ENCODE results near the gene MMEL1. TPM values are rescaled to one million over a fixed set of nuclear protein-coding genes. Genes with fewer than 3 reads are reported as not detected.

MMEL1 gene
- total RNA-seq, 2 donors from 2014 or later, result 4.6 to 13.6 TPM

DNA sequence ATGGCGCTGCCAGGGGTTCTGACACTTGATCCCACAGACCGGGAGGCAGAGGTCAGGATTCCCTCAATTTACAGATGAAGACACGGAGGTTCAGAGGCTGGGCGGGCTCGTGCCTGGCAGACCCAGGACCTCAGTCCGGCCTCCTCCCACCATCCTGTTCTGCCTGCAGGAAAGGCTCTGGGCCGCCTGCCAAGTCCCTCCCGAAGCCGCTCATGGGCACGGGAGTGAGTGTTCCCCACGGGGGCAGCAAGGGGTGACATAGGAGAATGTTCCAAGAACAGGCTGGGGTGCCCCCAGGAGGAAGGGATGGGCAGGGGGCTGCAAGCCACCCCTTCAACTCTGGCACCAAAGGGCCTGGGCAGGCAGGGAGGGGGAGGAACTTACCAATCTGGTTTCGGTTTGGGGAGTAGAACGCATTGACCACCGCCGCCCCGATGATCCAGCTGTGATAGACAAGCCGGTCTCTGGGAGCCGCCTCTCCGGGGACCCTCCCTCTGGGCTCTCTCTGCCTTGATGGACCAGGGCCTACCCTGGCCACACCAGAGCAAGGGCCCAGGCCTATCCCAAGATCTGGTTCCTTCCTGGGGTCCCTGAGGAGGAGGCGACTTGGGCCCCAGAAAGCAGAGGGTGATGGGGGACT, 38.7 kb downstream of the MMEL1 start:
- peak overlapping the region in 1 of 2 donors; percentile 12 for H3K4me3 ChIP-seq
- intact Hi-C loops (cut with DNase I), result no loop called here
- H3K27me3 ChIP-seq (replicated peaks; ENCODE audit: insufficient read depth), result no peaks in the 10 kb centered on the region
- H3K36me3 ChIP-seq, result no peaks in the 10 kb centered on the region
- WGBS, result 17% methylated on average over 20 of the region's 20 CpGs
- H3K4me1 ChIP-seq (replicated peaks), result peaks cover 9% of the 10 kb centered on the region
- no peak overlapping the region for H3K27ac ChIP-seq
- no peak for DNase-seq (ENCODE audit: low spot score)
- TF ChIP-seq, protein P1, sequence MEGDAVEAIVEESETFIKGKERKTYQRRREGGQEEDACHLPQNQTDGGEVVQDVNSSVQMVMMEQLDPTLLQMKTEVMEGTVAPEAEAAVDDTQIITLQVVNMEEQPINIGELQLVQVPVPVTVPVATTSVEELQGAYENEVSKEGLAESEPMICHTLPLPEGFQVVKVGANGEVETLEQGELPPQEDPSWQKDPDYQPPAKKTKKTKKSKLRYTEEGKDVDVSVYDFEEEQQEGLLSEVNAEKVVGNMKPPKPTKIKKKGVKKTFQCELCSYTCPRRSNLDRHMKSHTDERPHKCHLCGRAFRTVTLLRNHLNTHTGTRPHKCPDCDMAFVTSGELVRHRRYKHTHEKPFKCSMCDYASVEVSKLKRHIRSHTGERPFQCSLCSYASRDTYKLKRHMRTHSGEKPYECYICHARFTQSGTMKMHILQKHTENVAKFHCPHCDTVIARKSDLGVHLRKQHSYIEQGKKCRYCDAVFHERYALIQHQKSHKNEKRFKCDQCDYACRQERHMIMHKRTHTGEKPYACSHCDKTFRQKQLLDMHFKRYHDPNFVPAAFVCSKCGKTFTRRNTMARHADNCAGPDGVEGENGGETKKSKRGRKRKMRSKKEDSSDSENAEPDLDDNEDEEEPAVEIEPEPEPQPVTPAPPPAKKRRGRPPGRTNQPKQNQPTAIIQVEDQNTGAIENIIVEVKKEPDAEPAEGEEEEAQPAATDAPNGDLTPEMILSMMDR (IDR thresholded peaks at IDR 0.05), result no peak
- TF ChIP-seq POLR2AphosphoS5 (IDR thresholded peaks at IDR 0.05) (no peak), POLR2A (IDR thresholded peaks at IDR 0.05) (no peak)
- no peaks in the 10 kb centered on the region for H3K9me3 ChIP-seq

DNA sequence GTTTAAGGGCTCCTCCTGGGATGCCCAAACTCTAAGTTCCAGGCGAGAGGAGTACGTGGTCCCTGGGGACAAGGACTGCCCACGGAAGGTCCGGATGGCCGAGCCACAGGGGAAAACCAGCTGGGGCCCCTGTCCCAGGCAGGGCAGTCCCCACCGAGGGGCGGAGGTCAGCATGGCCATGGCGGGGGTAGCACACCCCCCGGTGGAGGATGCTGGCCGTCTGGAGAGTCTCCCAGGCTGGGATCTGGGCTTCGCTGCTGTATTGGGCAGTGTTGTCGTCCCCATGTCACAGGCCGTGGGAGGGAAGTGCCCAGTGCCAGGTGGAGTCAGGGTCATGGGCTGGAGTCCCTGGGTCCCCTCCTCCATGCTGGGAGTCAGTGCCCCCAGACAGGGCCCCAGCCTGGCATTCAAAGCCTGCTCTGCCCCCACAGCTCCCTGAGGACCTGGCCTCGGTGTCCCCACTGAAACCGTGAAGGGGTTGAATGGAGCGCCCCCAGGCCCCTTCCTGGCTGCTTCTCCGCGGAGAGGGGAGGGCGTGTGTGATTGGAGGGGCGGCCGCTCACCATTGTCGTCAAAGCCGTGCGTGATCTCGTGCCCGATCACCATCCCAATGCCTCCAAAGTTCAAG, 39.5 kb downstream of the MMEL1 start:
- no peaks in the 10 kb centered on the region for H3K9me3 ChIP-seq
- H3K4me3 ChIP-seq, result no peak overlapping the region
- peaks cover 9% of the 10 kb centered on the region for H3K4me1 ChIP-seq (replicated peaks)
- no peak for DNase-seq (ENCODE audit: low spot score)
- TF ChIP-seq, protein P1 (IDR thresholded peaks at IDR 0.05), result no peak
- TF ChIP-seq POLR2AphosphoS5 (IDR thresholded peaks at IDR 0.05), result no peak
- TF ChIP-seq POLR2A (IDR thresholded peaks at IDR 0.05), result no peak
- H3K27ac ChIP-seq, result no peak overlapping the region
- H3K27me3 ChIP-seq (replicated peaks; ENCODE audit: insufficient read depth), result no peaks in the 10 kb centered on the region
- no peaks in the 10 kb centered on the region for H3K36me3 ChIP-seq
- intact Hi-C loops (cut with DNase I), result no loop called here
- 80% methylated on average over 26 of the region's 26 CpGs for WGBS

DNA sequence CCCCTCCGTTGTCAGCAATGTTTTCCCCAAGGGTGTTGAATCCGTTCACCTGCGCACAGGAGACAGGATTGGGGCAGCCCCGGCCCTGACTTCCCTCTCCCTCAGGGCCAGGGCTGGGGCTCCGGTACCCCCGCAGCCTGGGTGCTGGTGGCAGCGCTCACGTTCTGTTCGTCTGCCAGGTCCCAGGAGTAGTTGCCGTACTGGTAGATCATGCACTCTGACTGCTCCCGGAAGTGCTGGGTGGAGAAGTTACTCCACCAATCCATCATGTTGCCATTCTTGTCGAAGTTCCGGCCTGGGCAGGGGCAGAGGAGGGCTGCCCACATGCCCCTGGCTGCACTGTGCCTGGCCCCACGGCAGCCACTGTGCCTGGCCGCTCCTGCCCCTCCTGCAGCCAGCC, 40.1 kb downstream of the MMEL1 start:
- H3K27ac ChIP-seq, result peak overlapping the region in 1 of 2 donors; percentile 30
- WGBS, result 51% methylated on average over 12 of the region's 15 CpGs
- peak; percentile 33 for DNase-seq (ENCODE audit: low spot score)
- peaks cover 12% of the 10 kb centered on the region for H3K4me1 ChIP-seq (replicated peaks)
- no peaks in the 10 kb centered on the region for H3K9me3 ChIP-seq
- H3K27me3 ChIP-seq (replicated peaks; ENCODE audit: insufficient read depth), result no peaks in the 10 kb centered on the region
- intact Hi-C loops (cut with DNase I), result no loop called here
- TF ChIP-seq, protein P1 (IDR thresholded peaks at IDR 0.05), result no peak
- TF ChIP-seq POLR2A (IDR thresholded peaks at IDR 0.05) (peak; percentile 58), POLR2AphosphoS5 (IDR thresholded peaks at IDR 0.05) (peak; percentile 68)
- H3K36me3 ChIP-seq, result no peaks in the 10 kb centered on the region
- H3K4me3 ChIP-seq, result peak overlapping the region in 1 of 2 donors; percentile 10

DNA sequence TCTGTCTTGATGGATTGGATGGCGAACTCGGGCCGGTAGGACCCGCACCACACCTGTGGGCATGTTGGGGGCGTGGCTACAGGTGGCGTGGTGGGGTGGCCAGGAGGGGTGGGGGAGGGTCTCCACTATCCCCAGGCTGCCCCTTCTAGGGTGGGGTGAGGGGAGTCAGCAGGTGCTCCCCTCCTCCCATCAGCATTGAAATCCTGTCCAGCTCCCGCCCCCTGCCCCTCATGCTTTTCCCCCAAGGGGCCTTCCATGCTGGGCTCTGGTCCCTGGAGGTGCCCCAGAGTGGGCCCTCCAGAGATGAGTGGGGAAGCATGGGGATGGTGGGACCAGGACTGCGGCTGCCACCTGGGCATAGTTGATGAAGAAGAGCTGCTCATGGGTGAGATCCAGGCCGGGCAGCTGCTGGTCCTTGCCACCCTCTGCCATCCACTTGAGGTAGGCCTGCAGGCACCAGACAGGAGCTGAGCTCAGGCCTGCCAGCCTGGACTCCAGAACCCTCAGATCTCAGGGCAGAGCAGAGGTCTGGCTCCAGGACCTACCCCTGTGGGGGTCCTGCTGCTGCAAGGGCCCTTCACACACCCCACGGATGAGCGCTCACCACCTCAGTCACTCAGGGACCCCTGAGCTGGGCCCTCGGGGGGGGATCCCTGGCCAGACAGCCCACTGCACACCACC, 41.1 kb downstream of the MMEL1 start:
- TF ChIP-seq POLR2AphosphoS5 (IDR thresholded peaks at IDR 0.05) (no peak), POLR2A (IDR thresholded peaks at IDR 0.05) (no peak)
- TF ChIP-seq, protein P1 (IDR thresholded peaks at IDR 0.05), result no peak
- Histone ChIP-seq H3K27me3 (replicated peaks; ENCODE audit: insufficient read depth) (no peaks in the 10 kb centered on the region), H3K4me3 (no peak overlapping the region), H3K9me3 (no peaks in the 10 kb centered on the region), H3K27ac (no peak overlapping the region), H3K4me1 (replicated peaks) (peaks cover 19% of the 10 kb centered on the region), H3K36me3 (no peaks in the 10 kb centered on the region)
- intact Hi-C loops (cut with DNase I), result no loop called here
- WGBS, result 90% methylated on average over 12 of the region's 12 CpGs
- no peak for DNase-seq (ENCODE audit: low spot score)

Measured in prostate gland (tissue), 2 donors.